ENCODE results near the gene RDH14.

The RDH14 gene

DNA sequence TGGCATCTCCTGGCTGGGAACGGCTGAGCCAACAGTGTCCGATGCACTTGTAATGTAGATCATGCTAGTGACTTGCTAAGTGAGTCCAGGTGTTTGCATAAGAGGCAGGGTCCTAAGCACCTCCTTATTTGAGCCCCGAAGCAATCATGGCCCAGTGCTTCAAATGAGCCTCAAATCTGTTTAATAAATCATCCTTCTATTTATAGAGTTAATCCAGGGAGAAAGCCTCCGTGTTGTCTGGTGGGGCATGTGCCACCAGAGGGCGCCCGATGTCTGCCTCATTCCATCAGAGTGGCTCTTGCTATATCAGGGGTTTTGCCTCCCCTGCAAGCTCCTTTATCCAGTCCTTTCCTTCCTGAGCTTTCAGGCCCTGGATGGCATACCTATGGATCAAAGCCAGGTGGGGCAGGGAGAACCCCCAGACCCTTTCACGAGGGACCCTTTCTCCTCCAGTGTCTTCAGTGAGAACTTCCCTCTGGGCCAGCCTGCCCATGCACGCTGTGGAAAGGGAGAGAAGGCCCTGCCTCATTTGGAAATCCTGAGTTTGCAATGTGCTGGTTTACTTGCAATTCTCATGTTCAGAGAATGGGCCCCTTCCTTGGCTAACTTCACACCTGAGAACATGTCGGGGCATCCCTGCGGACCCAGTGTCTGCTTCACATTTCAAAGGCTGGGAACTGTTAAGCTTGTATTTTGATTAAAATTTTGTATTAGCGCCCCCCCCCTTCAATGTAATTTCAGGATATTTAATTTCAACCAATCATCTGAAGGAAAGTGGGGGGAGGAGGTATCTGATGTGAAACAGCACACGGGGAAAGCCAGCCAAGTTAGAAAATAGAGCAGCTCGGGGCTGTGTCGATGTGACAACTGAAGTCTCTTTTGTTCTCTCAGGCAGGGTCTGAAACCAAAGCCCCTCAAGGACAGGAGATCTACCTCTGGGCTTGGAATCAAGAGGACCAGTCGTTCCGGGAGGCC lies 39.7 kb downstream of the RDH14 start:
- DNase-seq (ENCODE audit: low read depth) = no peak

- DNase-seq (ENCODE audit: low read depth) = no peak
These were observed 40.5 kb downstream of the RDH14 start for GRCh38 chr2:18519914-18520450.

DNA sequence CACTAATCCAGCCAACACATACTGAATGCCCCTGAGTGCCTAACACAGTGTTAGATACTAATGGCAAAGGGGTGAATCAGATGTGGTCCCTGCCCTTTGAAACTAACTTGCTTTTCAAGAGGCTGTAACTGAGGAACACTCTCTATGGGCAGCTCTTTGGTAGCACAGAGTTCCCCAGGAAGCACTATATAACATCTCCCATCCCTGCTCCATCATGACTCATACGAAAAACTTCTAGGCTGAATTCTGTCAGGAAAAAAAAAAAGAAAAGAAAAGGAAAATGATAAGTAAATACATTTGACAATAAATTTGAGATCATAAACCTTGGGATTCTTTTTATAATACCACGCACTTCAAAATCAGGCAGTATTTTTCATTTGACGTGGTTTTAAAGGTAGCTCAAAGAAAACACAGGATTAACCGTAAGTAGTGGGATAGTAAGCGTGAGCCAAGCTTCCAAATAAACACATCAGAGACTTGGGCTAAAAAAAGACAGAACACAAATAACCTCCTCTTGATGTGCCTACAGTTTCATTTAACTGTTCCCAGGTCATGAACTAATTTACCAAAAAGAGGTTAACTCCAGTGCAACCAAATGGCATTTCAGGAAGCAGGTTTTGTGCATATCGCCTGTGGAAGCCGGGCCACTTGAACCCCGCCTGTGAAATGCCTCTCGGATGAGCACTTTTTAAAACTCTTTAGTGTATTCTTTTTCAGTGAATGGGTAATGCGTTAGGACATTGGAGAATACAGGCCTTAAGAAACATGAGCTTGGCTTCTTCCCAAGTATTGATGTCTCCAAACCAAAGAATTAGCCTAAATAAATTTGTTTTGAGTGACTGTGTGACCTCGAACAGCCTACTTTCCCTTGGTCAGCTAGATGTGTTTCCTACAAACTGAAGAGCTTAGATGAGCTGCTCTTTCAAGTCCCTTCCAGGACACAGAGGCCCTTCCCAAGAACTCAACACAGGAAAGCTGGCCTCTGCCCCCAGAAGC lies 42.0 kb downstream of the RDH14 start:
- DNase-seq (ENCODE audit: low read depth) = no peak

DNA sequence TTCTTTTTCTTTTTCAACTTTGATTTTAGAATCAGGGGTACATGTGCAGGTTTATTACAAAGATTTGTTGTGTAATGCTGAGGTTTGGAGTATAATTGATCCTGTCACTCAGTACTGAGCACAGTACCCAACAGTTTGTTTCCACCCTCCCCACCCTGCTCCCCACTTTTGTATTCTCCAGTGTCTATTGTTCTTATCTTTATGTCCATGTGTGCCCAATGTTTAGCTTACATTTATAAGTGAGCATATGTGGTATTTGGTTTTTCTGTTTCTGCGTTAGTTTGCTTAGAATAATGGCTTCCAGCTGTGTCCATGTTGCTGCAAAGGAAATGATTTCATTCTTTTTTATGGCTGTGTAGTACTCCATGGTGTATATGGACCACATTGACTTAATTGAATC lies 43.1 kb downstream of the RDH14 start:
- no peak for DNase-seq (ENCODE audit: low read depth)

DNA sequence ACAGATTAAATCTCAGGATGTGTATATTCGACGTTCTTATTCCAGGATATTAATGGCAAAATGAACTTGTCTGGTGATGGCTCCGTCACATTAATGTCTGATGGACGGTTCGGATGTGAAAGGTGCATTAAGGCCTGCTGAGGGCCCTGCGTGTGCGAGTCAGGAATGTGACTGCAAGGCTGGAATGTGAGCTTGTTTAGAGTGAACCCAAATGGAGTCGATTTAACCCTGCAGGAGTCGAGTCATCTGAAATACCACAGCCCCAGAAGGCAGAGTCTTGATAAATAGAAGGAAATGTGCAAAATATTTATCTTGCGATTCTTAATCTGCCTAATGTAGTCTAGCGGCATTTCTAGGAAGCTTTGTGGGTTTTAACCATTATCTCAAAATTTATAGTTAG lies 44.3 kb downstream of the RDH14 start:
- no peak for DNase-seq (ENCODE audit: low read depth)

- no peak for DNase-seq (ENCODE audit: low read depth)
These were observed 45.7 kb downstream of the RDH14 start for GRCh38 chr2:18514526-18515461.

DNA sequence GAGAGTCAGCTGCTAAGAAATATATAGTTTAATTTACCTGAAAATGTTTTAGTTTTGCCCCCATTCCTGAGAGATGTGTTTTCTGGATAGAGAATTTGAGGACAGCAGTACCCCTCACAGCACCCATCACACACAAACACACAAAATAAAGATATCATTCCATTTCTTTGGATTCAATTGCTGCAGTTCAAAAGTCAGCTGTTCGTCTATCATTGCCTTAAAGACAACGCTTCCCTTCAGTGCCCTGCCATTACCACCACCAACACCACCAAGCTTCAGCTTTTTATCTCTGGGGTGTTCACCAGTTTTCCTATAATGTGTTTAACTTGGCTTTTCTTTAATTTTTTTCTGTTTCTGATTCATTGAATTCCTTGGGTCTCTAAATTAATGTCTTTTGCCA lies 49.7 kb downstream of the RDH14 start:
- DNase-seq (ENCODE audit: low read depth) = no peak

DNA sequence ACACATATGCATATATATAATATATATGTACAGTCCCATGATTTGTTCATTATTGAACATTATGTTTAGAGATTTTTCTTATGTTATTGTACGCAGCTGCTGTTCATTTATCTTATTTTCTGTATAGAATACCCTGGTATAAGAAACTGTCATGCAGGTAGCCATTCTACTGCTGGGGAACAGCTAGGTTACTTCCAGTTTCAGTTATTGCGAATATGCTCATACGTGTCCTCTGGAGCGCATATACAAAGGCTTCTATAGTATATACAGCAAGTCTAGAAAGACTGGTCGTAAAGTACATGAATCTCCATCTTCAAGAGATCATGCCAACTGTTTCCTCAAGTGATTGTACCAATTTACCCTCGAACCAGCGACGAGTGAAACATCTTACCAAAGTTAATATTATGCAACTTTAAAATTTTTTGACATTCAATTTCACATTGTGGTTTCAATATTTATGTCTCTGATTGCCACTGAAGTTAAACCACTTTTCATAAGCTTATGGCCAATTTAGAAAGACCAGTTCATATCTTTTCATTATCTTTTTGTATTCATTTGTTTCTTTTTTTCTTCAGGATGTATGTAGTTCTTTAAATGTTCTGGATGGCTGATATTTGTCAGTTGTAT lies 53.5 kb downstream of the RDH14 start:
- no peak for DNase-seq (ENCODE audit: low read depth)

DNA sequence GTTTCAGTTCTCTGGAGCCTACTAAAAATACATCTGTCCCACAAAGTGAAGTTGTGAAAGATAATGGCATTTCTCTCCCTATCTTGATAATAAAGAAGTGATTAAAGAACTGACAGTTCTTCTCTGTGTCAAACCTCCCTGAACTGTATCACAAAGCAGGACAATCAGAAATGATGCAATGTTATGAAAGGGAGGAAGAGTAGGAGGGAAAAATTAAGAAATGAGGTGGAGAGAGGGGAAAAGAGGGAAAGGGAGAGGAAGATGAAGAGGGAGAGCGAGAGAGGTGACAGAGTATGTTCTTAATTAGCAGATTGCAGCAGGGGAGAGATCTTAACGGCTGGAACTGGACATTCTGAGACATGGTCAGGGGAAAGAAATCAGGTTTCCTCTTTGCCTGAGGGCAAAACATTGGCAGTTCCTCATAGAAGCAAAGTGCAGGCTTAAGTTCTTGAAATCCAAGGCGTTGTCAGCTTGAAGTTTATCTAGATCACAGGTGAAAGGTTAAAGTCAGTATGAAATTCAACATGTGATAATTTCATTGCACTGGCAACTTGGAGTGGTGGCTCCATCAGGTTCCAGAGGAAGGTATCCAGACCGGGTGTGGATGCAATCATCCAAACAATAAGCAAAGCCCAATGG lies 54.6 kb downstream of the RDH14 start:
- no peak for DNase-seq (ENCODE audit: low read depth)
